Measurements from ENCODE around the gene HIVEP3.

DNA sequence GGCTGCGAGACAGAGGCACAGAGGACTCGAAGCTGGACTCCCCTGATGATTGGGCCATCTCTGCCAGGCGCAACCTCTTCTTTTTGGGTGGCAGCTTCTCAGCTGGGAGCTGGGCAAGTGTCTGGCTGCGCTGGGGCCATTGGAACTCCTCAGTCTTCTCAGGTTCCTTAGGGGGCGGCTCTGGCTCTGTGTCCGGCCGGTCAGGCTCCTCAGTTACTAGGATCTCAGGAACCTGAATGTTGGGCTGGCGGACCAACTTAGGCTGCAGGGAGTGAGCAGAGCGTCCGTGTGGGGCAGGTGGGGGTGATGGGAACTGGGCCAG, 336.8 kb downstream of the HIVEP3 start:
- TF ChIP-seq, protein P1, sequence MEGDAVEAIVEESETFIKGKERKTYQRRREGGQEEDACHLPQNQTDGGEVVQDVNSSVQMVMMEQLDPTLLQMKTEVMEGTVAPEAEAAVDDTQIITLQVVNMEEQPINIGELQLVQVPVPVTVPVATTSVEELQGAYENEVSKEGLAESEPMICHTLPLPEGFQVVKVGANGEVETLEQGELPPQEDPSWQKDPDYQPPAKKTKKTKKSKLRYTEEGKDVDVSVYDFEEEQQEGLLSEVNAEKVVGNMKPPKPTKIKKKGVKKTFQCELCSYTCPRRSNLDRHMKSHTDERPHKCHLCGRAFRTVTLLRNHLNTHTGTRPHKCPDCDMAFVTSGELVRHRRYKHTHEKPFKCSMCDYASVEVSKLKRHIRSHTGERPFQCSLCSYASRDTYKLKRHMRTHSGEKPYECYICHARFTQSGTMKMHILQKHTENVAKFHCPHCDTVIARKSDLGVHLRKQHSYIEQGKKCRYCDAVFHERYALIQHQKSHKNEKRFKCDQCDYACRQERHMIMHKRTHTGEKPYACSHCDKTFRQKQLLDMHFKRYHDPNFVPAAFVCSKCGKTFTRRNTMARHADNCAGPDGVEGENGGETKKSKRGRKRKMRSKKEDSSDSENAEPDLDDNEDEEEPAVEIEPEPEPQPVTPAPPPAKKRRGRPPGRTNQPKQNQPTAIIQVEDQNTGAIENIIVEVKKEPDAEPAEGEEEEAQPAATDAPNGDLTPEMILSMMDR (IDR thresholded peaks at IDR 0.05): no peak
- no peak for TF ChIP-seq POLR2A (IDR thresholded peaks at IDR 0.05)
